ENCODE data around the gene KRT23. TPM values are rescaled to one million over a fixed set of nuclear protein-coding genes. Genes with fewer than 3 reads are reported as not detected.

KRT23 gene
- polyA plus RNA-seq, 3 donors = 0.71 to 1.00 (median 0.91) TPM

Other genes with a start within 250 kb of the KRT23 start
- gene KRT24, start 233.9 kb downstream of the KRT23 start, polyA plus RNA-seq (ENCODE audit: insufficient read length in 3 of 3) = under 1 TPM in 1 of 3 donors, not detected in 2; 0.09 TPM
- gene KRT25, start 182.3 kb downstream of the KRT23 start, polyA plus RNA-seq (ENCODE audit: insufficient read length in 3 of 3) = not detected
- gene KRT26, start 165.4 kb downstream of the KRT23 start, polyA plus RNA-seq (ENCODE audit: insufficient read length in 3 of 3) = not detected
- gene KRT27, start 155.1 kb downstream of the KRT23 start, polyA plus RNA-seq (ENCODE audit: insufficient read length in 3 of 3) = under 1 TPM in 1 of 3 donors, not detected in 2; 0.30 TPM
- not detected for gene KRT28, start 137.7 kb downstream of the KRT23 start, polyA plus RNA-seq (ENCODE audit: insufficient read length in 3 of 3)
- 10 to 100 TPM; 41.9 to 48.9 (median 45.9) TPM for gene KRT10, start 115.0 kb downstream of the KRT23 start, polyA plus RNA-seq (ENCODE audit: insufficient read length in 3 of 3)
- gene KRT12, start 70.4 kb downstream of the KRT23 start, polyA plus RNA-seq (ENCODE audit: insufficient read length in 3 of 3) = under 1 TPM in 2 of 3 donors, not detected in 1; 0.19 to 0.36 TPM
- gene KRT20, start 52.4 kb downstream of the KRT23 start, polyA plus RNA-seq (ENCODE audit: insufficient read length in 3 of 3) = under 1 TPM; 0.17 to 0.80 (median 0.36) TPM
- gene KRT39, start 29.3 kb upstream of the KRT23 start, polyA plus RNA-seq (ENCODE audit: insufficient read length in 3 of 3) = not detected
- gene KRT40, start 46.7 kb upstream of the KRT23 start, polyA plus RNA-seq (ENCODE audit: insufficient read length in 3 of 3) = under 1 TPM in 1 of 3 donors, not detected in 2; 0.12 TPM
- not detected for gene KRTAP3-3, start 56.5 kb upstream of the KRT23 start, polyA plus RNA-seq (ENCODE audit: insufficient read length in 3 of 3)
- not detected for gene KRTAP3-2, start 62.3 kb upstream of the KRT23 start, polyA plus RNA-seq (ENCODE audit: insufficient read length in 3 of 3)
- not detected for gene KRTAP3-1, start 71.5 kb upstream of the KRT23 start, polyA plus RNA-seq (ENCODE audit: insufficient read length in 3 of 3)
- gene KRTAP1-5, start 89.6 kb upstream of the KRT23 start, polyA plus RNA-seq (ENCODE audit: insufficient read length in 3 of 3) = not detected
- not detected for gene KRTAP1-4, start 92.5 kb upstream of the KRT23 start, polyA plus RNA-seq (ENCODE audit: insufficient read length in 3 of 3)
- not detected for gene KRTAP1-3, start 97.2 kb upstream of the KRT23 start, polyA plus RNA-seq (ENCODE audit: insufficient read length in 3 of 3)
- not detected for gene KRTAP1-1, start 103.8 kb upstream of the KRT23 start, polyA plus RNA-seq (ENCODE audit: insufficient read length in 3 of 3)
- not detected for gene KRTAP2-1, start 109.7 kb upstream of the KRT23 start, polyA plus RNA-seq (ENCODE audit: insufficient read length in 3 of 3)
- not detected for gene KRTAP2-2, start 117.6 kb upstream of the KRT23 start, polyA plus RNA-seq (ENCODE audit: insufficient read length in 3 of 3)
- not detected for gene KRTAP2-3, start 122.5 kb upstream of the KRT23 start, polyA plus RNA-seq (ENCODE audit: insufficient read length in 3 of 3)
- gene KRTAP2-4, start 128.2 kb upstream of the KRT23 start, polyA plus RNA-seq (ENCODE audit: insufficient read length in 3 of 3) = not detected
- not detected for gene KRTAP4-7, start 146.5 kb upstream of the KRT23 start, polyA plus RNA-seq (ENCODE audit: insufficient read length in 3 of 3)
- not detected for gene KRTAP4-8, start 160.5 kb upstream of the KRT23 start, polyA plus RNA-seq (ENCODE audit: insufficient read length in 3 of 3)
- gene KRTAP4-16, start 164.6 kb upstream of the KRT23 start, polyA plus RNA-seq (ENCODE audit: insufficient read length in 3 of 3) = not detected
- not detected for gene KRTAP4-9, start 167.7 kb upstream of the KRT23 start, polyA plus RNA-seq (ENCODE audit: insufficient read length in 3 of 3)
- not detected for gene KRTAP4-11, start 180.7 kb upstream of the KRT23 start, polyA plus RNA-seq (ENCODE audit: insufficient read length in 3 of 3)
- gene KRTAP4-12, start 186.5 kb upstream of the KRT23 start, polyA plus RNA-seq (ENCODE audit: insufficient read length in 3 of 3) = not detected
- gene KRTAP4-6, start 202.9 kb upstream of the KRT23 start, polyA plus RNA-seq (ENCODE audit: insufficient read length in 3 of 3) = not detected
- not detected for gene KRTAP4-5, start 212.2 kb upstream of the KRT23 start, polyA plus RNA-seq (ENCODE audit: insufficient read length in 3 of 3)
- gene KRTAP4-4, start 223.1 kb upstream of the KRT23 start, polyA plus RNA-seq (ENCODE audit: insufficient read length in 3 of 3) = not detected
- not detected for gene KRTAP4-3, start 230.6 kb upstream of the KRT23 start, polyA plus RNA-seq (ENCODE audit: insufficient read length in 3 of 3)
- not detected for gene KRTAP4-2, start 240.6 kb upstream of the KRT23 start, polyA plus RNA-seq (ENCODE audit: insufficient read length in 3 of 3)
- not detected for gene KRTAP4-1, start 247.3 kb upstream of the KRT23 start, polyA plus RNA-seq (ENCODE audit: insufficient read length in 3 of 3)

Measured in renal pelvis (tissue), 3 donors.